Measurements from ENCODE around the gene BRD1.

- no peak for TF ChIP-seq CTCF (IDR thresholded peaks at IDR 0.05)
- no peak for TF ChIP-seq POLR2A (IDR thresholded peaks at IDR 0.05)
- TF ChIP-seq POLR2AphosphoS5 (IDR thresholded peaks at IDR 0.05; ENCODE audit: insufficient read depth in 1 of 2, low read depth in 1 of 2), result no peak
These were observed 72.7 kb downstream of the BRD1 start for GRCh38 chr22:49754696-49755630.
